Stimulated activated CD8-positive, alpha-beta memory T cell treated with anti-CD3 and anti-CD28 coated beads, Interleukin-15, amount 100 ng/mL, for 1 hour (primary cell): ENCODE data around the gene AHDC1.
"Not testable (repeated sequence)": the region's sequence is repeated elsewhere in the genome, so short reads cannot be mapped to it uniquely, and the experiment has no call there.

Experiments
- DNase-seq: peaks from one replicate; pipeline ENCODE4 v3.0.0-alpha.2; 2020; ENCODE audit warnings: low read depth

AHDC1 gene

GRCh38 chr1:27634177-27634984 is 30.4 kb upstream of the AHDC1 start:
- DNase-seq: no peak

DNA sequence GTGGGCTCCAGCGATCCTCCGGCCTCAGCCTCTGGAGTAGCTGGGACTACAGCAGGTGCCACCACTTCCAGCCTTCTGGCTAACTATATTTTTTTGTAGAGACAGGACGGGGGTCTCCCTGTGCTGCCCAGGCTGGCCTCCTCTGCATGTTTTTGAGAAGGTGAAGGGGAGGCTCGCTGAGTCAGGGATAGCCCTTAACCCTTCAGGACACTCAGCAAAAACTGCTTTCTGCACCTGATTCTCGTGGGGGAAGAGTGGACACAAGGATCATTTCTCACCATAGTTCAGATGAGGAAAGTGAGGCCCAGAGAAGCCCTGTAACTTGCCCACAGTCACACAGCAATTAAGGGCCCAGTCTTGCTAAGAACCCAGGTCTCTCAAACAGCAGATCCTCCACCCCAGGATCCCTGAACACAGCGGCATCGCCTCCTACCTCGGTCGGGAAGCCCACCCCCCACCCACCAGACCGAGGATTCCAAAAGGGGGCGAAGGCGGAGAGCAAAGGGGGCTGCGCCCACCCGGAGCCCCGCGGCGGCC is 29.8 kb upstream of the AHDC1 start:
- DNase-seq: no peak

- DNase-seq: no peak
Measured at GRCh38 chr1:27633298-27633610, 29.3 kb upstream of the AHDC1 start.

DNA sequence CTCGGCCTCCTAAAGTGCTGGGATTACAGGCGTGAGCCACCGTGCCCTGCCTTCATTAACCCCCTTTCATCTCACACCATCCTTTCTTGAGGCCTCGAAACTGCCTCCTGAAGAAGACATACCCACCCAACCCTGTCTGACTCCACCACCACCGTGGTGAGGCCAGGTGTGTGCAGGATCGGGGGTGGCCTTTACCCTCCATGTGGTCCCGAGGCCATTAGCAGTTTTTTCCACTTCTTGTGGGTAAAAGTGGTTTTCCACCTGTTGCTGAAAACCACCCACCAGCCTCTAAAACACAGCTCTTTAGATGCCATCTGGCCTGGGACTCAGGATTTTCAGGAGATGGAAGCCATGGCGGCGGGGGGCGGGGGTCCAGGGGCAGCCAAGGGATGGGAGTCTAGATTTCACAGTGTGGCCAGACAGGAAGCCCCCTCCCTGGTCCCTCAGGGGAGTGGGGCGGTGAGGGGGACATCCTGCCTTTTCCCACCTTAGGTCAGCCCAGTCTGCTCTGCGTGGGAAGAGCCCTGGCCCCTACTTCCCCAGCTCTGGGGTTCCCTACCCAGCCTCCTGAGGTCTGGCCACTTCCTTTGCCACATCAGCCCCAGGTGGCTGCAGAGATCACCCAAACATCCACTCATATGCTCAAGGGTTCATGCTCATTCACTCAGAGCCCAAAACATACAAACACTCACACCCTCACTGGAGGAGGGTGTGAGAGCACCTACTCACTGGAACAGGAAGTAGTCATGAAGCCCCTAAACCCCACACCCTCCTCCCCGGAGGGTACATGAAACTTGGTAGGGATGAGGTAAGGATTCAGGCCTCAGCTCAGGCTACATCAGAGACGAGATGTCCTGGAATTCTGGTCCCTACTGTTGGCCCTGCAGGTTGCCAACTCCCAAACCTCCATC is 28.7 kb upstream of the AHDC1 start:
- DNase-seq: no peak

DNA sequence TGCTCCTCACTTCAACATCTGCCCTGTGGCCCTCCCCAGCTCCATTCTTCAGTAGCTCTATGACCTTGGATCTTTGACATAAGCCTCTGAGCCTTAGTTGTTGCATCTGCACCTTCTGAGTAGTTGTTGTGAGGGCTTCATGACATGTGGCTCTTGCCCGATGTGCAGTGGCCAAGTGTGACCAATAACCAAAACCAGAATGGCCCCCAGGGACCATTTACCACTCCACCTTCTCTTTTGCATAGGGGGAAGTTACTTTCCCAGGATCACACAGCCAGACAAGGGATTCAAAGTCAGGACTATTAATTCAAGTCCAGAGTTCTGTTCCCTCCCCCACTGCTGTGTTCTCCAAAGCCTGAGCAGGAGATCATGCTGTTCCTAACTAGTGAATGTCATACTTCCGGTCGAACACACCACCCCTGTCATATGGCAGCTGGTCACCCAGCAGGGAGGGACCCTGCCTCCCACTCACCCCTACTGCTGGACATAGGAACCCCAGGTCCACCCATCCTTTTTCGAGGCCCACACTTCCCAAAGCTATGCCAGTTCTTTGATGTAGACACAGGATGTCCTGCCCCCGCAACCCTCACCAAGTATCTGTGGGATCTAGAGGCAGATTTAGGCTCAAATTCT is 27.0 kb upstream of the AHDC1 start:
- DNase-seq: no peak

DNA sequence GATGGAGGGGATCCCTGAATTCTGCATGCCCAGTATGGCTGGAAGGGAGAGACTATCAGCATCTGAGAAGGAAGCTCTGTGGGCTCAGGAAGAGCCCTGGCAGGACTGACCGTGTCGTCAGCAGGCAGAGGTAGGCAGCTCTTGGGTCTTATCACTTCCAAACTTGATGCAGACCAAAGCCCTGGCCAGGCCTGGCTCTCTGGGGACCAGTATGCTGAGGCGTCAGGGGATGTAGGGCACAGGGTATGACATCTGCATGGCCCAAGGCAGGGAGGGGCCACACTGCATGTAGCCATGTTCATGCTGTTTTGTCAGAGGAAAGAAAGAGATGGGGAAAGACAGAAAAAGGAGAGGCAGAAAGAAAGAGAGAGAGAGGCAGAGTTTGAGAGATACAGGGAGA is 24.8 kb upstream of the AHDC1 start:
- no peak for DNase-seq

- DNase-seq: not testable (repeated sequence)
Measured at GRCh38 chr1:27627733-27628132, 23.8 kb upstream of the AHDC1 start.

DNA sequence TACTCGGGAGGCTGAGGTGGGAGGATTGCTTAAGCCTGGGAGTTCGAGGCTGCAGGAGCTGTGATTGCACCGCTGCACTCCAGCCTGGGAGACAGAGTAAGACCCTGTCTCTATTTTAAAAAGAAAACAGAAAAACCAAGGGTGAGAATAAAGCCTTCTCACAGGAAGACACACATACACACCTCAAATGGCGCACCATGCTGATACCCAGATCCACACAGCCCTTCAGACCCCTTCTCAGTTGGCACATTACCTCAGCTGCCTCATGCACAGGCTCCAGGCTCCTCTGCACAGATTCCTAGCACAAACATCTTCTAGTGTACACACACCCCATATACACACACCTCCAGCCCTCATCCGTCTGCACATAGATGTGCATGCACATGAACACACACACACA is 23.1 kb upstream of the AHDC1 start:
- DNase-seq: no peak

GRCh38 chr1:27626031-27626935 is 22.3 kb upstream of the AHDC1 start:
- DNase-seq: no peak

DNA sequence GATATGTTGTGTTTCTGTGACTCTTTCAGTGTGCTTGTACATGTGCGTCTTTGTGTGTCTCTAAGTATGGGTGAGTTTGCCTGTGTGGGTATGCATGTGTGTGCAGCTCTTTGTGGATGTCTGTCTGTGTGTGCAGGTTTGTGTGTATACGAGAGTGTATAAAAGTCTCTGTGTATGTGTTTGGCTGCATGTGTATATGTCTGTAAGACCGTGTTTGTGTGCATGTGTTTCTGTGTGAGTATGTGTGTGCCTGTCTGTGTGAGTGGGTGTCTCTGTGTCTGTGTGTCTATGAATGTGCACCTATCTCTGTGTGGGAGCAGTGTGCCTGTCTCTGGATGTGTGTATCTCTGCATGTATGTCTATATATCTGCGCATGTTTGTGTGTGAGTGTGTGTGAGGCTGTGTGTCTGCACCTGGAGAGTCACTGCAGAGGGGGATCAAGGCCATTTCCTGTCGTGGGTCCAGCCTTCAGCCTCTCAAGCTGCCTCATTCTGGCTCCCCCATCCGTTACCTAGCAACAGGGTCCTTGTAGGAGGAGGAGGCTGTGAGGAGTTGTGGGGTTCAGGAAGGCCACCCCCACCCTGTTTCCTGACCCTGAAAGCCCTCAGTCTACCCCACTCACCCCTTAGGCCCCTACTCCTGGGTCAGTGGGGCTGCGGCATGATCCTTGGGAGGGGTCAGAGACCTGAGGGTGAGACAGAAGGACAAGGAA is 20.7 kb upstream of the AHDC1 start:
- no peak for DNase-seq

GRCh38 chr1:27623327-27624212 is 19.6 kb upstream of the AHDC1 start:
- DNase-seq: no peak

DNA sequence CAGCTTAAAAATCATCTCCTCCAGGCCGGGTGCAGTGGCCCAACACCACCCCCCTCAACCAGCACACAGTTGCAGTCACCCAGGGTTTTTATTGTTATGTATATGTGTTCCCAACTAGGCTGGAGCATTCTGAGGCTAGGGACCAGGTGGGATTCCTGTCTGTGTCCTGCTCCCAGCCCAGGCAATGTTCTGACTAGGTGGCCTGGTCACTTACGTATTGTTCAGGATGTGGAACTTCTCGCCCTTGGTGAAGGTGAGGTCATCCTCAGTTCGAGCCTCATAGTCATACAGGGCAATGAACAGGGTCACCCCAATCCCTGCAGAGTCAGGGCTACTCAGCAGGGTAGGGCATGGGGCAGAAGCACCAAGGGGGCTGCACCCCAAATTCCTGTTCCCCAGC is 18.9 kb upstream of the AHDC1 start:
- no peak for DNase-seq

- DNase-seq: no peak
Measured at GRCh38 chr1:27621051-27621920, 17.3 kb upstream of the AHDC1 start.

DNA sequence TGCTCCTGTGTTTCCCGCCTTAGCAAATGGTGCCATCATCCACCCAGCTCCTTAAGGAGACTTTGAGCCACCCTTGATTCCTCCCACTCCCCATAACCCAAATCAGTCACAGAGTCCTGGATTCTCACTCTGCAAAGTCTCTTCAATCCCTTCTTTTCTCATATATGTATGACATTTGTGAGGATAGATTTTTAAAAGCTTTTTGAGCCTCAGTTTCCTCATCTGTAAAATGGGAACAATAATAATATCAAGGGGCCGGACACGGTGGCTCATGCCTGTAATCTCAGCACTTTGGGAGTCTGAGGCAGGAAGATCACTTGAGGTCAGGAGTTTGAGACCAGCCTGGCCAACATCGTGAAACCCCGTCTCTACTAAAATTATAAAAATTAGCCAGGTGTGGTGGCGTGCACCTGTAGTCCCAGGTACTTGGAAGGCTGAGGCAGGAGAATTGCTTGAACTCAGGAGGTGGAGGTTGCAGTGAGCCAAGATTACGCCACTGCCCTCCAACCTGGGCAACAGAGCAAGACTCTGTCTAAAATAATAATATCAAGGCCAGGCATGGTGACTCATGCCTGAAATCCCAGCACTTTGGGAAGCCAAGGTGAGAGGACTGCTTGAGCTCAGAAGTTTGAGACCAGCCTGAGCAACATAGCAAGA is 16.0 kb upstream of the AHDC1 start:
- not testable (repeated sequence) for DNase-seq

DNA sequence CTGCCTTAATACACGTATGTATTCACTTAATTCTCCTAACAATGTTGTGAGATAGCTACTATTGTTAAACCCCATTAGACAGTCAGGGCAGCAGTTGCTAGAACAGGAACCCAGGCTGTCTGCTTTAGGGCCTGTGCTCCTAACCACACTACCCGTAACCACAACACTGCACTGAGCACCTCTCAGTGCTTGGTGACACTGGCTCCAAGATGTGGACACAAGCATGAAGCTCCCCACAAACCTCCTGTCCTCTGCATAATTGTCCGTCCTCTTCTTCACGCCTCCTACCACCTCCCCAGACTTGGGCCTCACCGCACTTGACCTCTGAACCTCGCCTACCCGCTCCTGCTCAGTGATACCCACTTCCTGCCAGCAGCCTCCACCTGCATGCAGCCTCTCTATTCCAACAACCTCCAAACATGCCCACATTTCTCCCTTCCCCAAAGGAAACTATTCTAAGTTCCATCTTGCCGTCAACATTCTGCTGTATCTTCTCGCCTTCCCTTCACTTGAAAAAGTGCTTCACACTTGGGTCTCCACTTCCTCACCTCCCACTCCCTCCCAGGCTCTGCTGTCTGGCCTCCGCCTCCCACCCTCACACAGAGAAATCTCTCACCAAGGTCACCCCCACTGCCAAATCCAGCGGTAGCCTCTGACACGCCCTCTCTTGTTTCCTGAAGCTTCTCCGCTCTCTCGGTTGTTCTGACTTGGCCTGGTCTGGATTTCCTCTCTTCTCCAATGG is 14.6 kb upstream of the AHDC1 start:
- DNase-seq: no peak

- DNase-seq: no peak
Measured at GRCh38 chr1:27617420-27617819, 13.5 kb upstream of the AHDC1 start.

GRCh38 chr1:27616441-27616840 is 12.5 kb upstream of the AHDC1 start:
- DNase-seq: no peak
